Liver (tissue), 9 donors: ENCODE data around the gene CCNB1IP1. TPM values are rescaled to one million over a fixed set of nuclear protein-coding genes. Genes with fewer than 3 reads are reported as not detected.
"Not testable (repeated sequence)": the region's sequence is repeated elsewhere in the genome, so short reads cannot be mapped to it uniquely, and the experiment has no call there.

ENCODE experiments used
- DNase-seq: peaks from one replicate; pipeline ENCODE4 v3.0.0-alpha.2; 2017; ENCODE audit warnings: low spot score
- H3K27ac ChIP-seq, 2 donors: one replicate each; pipeline ENCODE4 v1.7.0; 2013; ENCODE audit warnings: inconsistent platforms in 2 of 2, low read length in 2 of 2, control low read depth in 1 of 2, low read depth in 1 of 2, mild to moderate bottlenecking in 1 of 2
- H3K27me3 ChIP-seq, 4 donors: one replicate each; pipeline versions ENCODE4 v1.6.1 to v1.7.0; 2013; ENCODE audit warnings: low read length in 3 of 4, inconsistent platforms in 1 of 4, mild to moderate bottlenecking in 1 of 4, moderate library complexity in 1 of 4; ENCODE audit not compliant: control insufficient read depth in 4 of 4, insufficient read depth in 4 of 4
- H3K36me3 ChIP-seq, 4 donors: one replicate each; pipeline versions ENCODE4 v1.6.1 to v1.7.0; 2013; ENCODE audit warnings: low read length in 3 of 4, mild to moderate bottlenecking in 3 of 4, low read depth in 1 of 4, moderate library complexity in 1 of 4; ENCODE audit not compliant: control insufficient read depth in 4 of 4, insufficient read depth in 3 of 4
- H3K4me1 ChIP-seq, 4 donors: one replicate each; pipeline versions ENCODE4 v1.6.1 to v1.7.0; 2013; ENCODE audit warnings: low read length in 3 of 4, mild to moderate bottlenecking in 3 of 4, moderate library complexity in 1 of 4; ENCODE audit not compliant: control insufficient read depth in 4 of 4, insufficient read depth in 4 of 4
- H3K4me3 ChIP-seq, 3 donors: one replicate each; pipeline versions ENCODE4 v1.6.1 to v1.7.0; 2013; ENCODE audit warnings: low read length in 3 of 3, control low read depth in 1 of 3, low read depth in 1 of 3, mild to moderate bottlenecking in 1 of 3
- H3K9ac ChIP-seq, 2 donors: one replicate each; pipeline ENCODE4 v1.7.0; 2013; ENCODE audit warnings: low read length in 2 of 2, mild to moderate bottlenecking in 2 of 2, moderate library complexity in 2 of 2, control low read depth in 1 of 2, low read depth in 1 of 2
- H3K9me3 ChIP-seq, 4 donors: one replicate each; pipeline versions ENCODE4 v1.6.1 to v1.7.0; 2013; ENCODE audit warnings: low read length in 3 of 4; ENCODE audit not compliant: control insufficient read depth in 4 of 4
- EGR1 ChIP-seq, 2 donors: IDR thresholded peaks; 2 replicates each; pipeline ENCODE4 v1.6.1; 2016 to 2018; ENCODE audit warnings: antibody characterized with exemption in 2 of 2, low read depth in 2 of 2
- FOXA1 ChIP-seq: IDR thresholded peaks from 2 replicates; pipeline ENCODE4 v1.6.1; 2016; ENCODE audit warnings: antibody characterized with exemption
- FOXA2 ChIP-seq: IDR thresholded peaks from 2 replicates; pipeline ENCODE4 v1.6.1; 2016; ENCODE audit warnings: antibody characterized with exemption
- GABPA ChIP-seq, 2 donors: IDR thresholded peaks in 1 of 2; conservative IDR thresholded peaks in 1 of 2; 2 replicates each; pipeline ENCODE4 v1.6.1; 2016; ENCODE audit warnings: antibody characterized with exemption in 2 of 2, mild to moderate bottlenecking in 1 of 2, moderate library complexity in 1 of 2
- HNF4A ChIP-seq, 2 donors: conservative IDR thresholded peaks; 2 replicates each; pipeline ENCODE4 v1.6.1; 2016; ENCODE audit warnings: antibody characterized with exemption in 2 of 2, mild to moderate bottlenecking in 2 of 2
- HNF4G ChIP-seq: IDR thresholded peaks from 2 replicates; pipeline ENCODE4 v1.6.1; 2016; ENCODE audit warnings: antibody characterized with exemption
- JUND ChIP-seq, 2 donors: IDR thresholded peaks; 2 replicates each; pipeline ENCODE4 v1.6.1; 2016; ENCODE audit warnings: antibody characterized with exemption in 2 of 2
- NR2F2 ChIP-seq: IDR thresholded peaks from 2 replicates; pipeline ENCODE4 v1.6.1; 2016; ENCODE audit warnings: antibody characterized with exemption
- RAD21 ChIP-seq, 2 donors: IDR thresholded peaks; 2 replicates each; pipeline ENCODE4 v1.6.1; 2016; ENCODE audit warnings: antibody characterized with exemption in 2 of 2, mild to moderate bottlenecking in 2 of 2
- RXRA ChIP-seq, 2 donors: IDR thresholded peaks; 2 replicates each; pipeline ENCODE4 v1.6.1; 2017 to 2018; ENCODE audit warnings: antibody characterized with exemption in 2 of 2, mild to moderate bottlenecking in 1 of 2
- SP1 ChIP-seq: IDR thresholded peaks from 2 replicates; pipeline ENCODE4 v1.6.1; 2018; ENCODE audit warnings: antibody characterized with exemption, mild to moderate bottlenecking
- TAF1 ChIP-seq: conservative IDR thresholded peaks from 2 replicates; pipeline ENCODE4 v1.6.1; 2016; ENCODE audit warnings: antibody characterized with exemption, mild to moderate bottlenecking
- YY1 ChIP-seq: IDR thresholded peaks from 2 replicates; pipeline ENCODE4 v1.6.1; 2016; ENCODE audit warnings: antibody characterized with exemption, mild to moderate bottlenecking
- WGBS: extraction: QIAGEN DNeasy Blood & Tissue Kit; methylation state at CpG from one replicate; pipeline ENCODE4 v1.1.7; 2013; 5-methylcytosine and 5-hydroxymethylcytosine counted together
- polyA plus RNA-seq, 2 donors: library from polyadenylated mRNA; stranded (reverse) in 1 of 2; unstranded in 1 of 2; fragments of 200-250 nt in 1 of 2; fragments of >200 nt in 1 of 2; fragmentation: Nextera tagmentation in 1 of 2; extraction: Ambion mirVana in 1 of 2; gene quantifications; one replicate each; pipeline versions ENCODE4 v1.2.1 to v1.2.3, GENCODE V29; 2013 to 2015
- total RNA-seq, 2 donors: library from RNA; depleted of rRNA; stranded (reverse); fragments of >200 nt; gene quantifications; one replicate each; pipeline ENCODE4 v1.2.3, GENCODE V29; 2014
- TF ChIP-seq, protein P1 (sequence below): IDR thresholded peaks from 2 replicates; pipeline ENCODE4 v1.6.1; 2016; ENCODE audit warnings: antibody characterized with exemption
- TF ChIP-seq, protein P2 (sequence below): fragments of 150-350 bp; IDR thresholded peaks from 2 replicates; pipeline ENCODE4 v1.5.1; 2017; ENCODE audit warnings: improper control_type of control experiment, low read depth, low read length; ENCODE audit not compliant: missing input control
- TF ChIP-seq, protein P3 (sequence below): IDR thresholded peaks from 2 replicates; pipeline ENCODE4 v1.6.1; 2016; ENCODE audit warnings: antibody characterized with exemption
- TF ChIP-seq, protein P4 (sequence below): IDR thresholded peaks from 2 replicates; pipeline ENCODE4 v1.6.1; 2016; ENCODE audit warnings: antibody characterized with exemption, mild to moderate bottlenecking
- TF ChIP-seq, protein P5 (sequence below): IDR thresholded peaks from 2 replicates; pipeline ENCODE4 v1.6.1; 2016; ENCODE audit warnings: antibody characterized with exemption
- donor health status: healthy.
- donor health status: healthy.
- donor health status: healthy.
- donor health status: healthy.
- donor health status: healthy.

Gene CCNB1IP1
- total and polyA plus RNA-seq, 4 donors = 14.5 to 31.0 (median 15.7) TPM

DNA sequence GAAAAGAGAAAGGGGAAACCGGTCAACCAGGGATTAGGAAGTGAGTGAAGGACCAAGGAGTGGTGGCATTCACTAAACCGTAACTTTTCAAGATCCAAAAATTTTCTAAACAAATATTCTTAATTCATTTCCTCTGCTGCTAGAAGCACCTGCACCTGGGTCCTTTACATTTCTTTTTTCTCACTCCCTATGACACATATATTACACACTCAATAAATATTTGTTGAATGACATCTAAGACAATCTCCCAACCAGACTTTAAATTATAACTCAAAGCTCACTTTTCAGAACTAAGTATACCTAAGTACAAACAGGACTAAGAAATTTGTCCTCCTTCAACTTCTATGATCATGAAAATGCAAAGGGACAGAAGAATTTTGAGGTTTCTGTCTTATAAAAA is 38.4 kb downstream of the CCNB1IP1 start:
- Histone ChIP-seq H3K4me3 (no peak overlapping the region), H3K27ac (no peak overlapping the region), H3K36me3 (peaks cover 8 to 87% (median 63%) of the 10 kb centered on the region in 4 donors), H3K9me3 (no peaks in the 10 kb centered on the region), H3K9ac (no peak overlapping the region), H3K4me1 (no peaks in the 10 kb centered on the region), H3K27me3 (no peaks in the 10 kb centered on the region)
- 91% methylated on average over 2 of the region's 2 CpGs for WGBS
- no peak for DNase-seq
- TF ChIP-seq, protein P1, sequence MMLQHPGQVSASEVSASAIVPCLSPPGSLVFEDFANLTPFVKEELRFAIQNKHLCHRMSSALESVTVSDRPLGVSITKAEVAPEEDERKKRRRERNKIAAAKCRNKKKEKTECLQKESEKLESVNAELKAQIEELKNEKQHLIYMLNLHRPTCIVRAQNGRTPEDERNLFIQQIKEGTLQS = no peak
- TF ChIP-seq, protein P2, sequence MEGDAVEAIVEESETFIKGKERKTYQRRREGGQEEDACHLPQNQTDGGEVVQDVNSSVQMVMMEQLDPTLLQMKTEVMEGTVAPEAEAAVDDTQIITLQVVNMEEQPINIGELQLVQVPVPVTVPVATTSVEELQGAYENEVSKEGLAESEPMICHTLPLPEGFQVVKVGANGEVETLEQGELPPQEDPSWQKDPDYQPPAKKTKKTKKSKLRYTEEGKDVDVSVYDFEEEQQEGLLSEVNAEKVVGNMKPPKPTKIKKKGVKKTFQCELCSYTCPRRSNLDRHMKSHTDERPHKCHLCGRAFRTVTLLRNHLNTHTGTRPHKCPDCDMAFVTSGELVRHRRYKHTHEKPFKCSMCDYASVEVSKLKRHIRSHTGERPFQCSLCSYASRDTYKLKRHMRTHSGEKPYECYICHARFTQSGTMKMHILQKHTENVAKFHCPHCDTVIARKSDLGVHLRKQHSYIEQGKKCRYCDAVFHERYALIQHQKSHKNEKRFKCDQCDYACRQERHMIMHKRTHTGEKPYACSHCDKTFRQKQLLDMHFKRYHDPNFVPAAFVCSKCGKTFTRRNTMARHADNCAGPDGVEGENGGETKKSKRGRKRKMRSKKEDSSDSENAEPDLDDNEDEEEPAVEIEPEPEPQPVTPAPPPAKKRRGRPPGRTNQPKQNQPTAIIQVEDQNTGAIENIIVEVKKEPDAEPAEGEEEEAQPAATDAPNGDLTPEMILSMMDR = no peak
- TF ChIP-seq, protein P3, sequence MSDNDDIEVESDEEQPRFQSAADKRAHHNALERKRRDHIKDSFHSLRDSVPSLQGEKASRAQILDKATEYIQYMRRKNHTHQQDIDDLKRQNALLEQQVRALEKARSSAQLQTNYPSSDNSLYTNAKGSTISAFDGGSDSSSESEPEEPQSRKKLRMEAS = no peak
- TF ChIP-seq HNF4A (conservative IDR thresholded peaks at IDR 0.05) (no peak), EGR1 (IDR thresholded peaks at IDR 0.05; ENCODE audit: low read depth in 2 of 2) (no peak), HNF4G (no peak), JUND (IDR thresholded peaks at IDR 0.05) (no peak), FOXA1 (no peak), RAD21 (IDR thresholded peaks at IDR 0.05) (no peak), GABPA (IDR thresholded peaks at IDR 0.05 in 1 of 2, conservative IDR thresholded peaks at IDR 0.05 in 1 of 2) (no peak), NR2F2 (no peak), FOXA2 (no peak), YY1 (no peak), SP1 (no peak), TAF1 (no peak), RXRA (IDR thresholded peaks at IDR 0.05) (no peak)
- TF ChIP-seq, protein P4, sequence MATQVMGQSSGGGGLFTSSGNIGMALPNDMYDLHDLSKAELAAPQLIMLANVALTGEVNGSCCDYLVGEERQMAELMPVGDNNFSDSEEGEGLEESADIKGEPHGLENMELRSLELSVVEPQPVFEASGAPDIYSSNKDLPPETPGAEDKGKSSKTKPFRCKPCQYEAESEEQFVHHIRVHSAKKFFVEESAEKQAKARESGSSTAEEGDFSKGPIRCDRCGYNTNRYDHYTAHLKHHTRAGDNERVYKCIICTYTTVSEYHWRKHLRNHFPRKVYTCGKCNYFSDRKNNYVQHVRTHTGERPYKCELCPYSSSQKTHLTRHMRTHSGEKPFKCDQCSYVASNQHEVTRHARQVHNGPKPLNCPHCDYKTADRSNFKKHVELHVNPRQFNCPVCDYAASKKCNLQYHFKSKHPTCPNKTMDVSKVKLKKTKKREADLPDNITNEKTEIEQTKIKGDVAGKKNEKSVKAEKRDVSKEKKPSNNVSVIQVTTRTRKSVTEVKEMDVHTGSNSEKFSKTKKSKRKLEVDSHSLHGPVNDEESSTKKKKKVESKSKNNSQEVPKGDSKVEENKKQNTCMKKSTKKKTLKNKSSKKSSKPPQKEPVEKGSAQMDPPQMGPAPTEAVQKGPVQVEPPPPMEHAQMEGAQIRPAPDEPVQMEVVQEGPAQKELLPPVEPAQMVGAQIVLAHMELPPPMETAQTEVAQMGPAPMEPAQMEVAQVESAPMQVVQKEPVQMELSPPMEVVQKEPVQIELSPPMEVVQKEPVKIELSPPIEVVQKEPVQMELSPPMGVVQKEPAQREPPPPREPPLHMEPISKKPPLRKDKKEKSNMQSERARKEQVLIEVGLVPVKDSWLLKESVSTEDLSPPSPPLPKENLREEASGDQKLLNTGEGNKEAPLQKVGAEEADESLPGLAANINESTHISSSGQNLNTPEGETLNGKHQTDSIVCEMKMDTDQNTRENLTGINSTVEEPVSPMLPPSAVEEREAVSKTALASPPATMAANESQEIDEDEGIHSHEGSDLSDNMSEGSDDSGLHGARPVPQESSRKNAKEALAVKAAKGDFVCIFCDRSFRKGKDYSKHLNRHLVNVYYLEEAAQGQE = no peak
- TF ChIP-seq, protein P5, sequence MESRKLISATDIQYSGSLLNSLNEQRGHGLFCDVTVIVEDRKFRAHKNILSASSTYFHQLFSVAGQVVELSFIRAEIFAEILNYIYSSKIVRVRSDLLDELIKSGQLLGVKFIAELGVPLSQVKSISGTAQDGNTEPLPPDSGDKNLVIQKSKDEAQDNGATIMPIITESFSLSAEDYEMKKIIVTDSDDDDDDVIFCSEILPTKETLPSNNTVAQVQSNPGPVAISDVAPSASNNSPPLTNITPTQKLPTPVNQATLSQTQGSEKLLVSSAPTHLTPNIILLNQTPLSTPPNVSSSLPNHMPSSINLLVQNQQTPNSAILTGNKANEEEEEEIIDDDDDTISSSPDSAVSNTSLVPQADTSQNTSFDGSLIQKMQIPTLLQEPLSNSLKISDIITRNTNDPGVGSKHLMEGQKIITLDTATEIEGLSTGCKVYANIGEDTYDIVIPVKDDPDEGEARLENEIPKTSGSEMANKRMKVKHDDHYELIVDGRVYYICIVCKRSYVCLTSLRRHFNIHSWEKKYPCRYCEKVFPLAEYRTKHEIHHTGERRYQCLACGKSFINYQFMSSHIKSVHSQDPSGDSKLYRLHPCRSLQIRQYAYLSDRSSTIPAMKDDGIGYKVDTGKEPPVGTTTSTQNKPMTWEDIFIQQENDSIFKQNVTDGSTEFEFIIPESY = no peak

DNA sequence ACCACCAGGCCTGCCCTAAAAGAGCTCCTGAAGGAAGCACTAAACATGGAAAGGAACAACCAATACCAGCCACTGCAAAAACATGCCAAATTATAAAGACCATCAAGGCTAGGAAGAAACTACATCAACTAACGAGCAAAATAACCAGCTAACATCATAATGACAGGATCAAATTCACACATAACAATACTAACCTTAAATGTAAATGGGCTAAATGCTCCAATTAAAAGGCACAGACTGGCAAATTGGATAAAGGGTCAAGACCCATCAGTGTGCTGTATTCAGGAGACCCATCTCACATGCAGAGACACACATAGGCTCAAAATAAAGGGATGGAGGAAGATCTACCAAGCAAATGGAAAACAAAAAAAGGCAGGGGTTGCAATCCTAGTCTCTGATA is 51.1 kb downstream of the CCNB1IP1 start:
- not testable (repeated sequence) for H3K36me3 ChIP-seq, H3K4me3 ChIP-seq, H3K27ac ChIP-seq, DNase-seq, H3K9me3 ChIP-seq, H3K4me1 ChIP-seq, H3K27me3 ChIP-seq, H3K9ac ChIP-seq
- 100% methylated on average over 1 of the region's 1 CpG for whole genome bisulfite sequencing

DNA sequence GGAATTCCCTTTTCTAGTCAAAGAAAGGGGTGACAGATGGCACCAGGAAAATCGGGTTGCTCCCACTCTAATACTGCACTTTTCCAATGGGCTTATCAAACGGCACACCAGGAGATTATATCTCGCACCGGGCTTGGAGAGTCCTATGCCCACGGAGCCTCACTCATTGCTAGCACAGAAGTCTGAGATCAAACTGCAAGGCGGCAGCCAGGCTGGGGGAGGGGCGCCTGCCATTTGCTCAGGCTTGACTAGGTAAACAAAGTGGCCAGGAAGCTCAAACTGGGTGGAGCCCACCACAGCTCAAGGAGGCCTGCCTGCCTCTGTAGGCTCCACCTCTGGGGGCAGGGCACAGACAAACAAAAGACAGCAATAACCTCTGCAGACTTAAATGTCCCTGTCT is 52.8 kb downstream of the CCNB1IP1 start:
- WGBS = 95% methylated on average over 7 of the region's 7 CpGs
- H3K4me1 ChIP-seq, H3K9me3 ChIP-seq, H3K4me3 ChIP-seq, H3K27ac ChIP-seq, H3K36me3 ChIP-seq, DNase-seq, H3K27me3 ChIP-seq, H3K9ac ChIP-seq: not testable (repeated sequence)
